ENCODE data around the gene SLPI.

SLPI gene

GRCh38 chr20:45269754-45270270 is 15.4 kb upstream of the SLPI start:
- DNase-seq, result no peak

GRCh38 chr20:45269056-45269455 is 14.7 kb upstream of the SLPI start:
- no peak for DNase-seq

DNA sequence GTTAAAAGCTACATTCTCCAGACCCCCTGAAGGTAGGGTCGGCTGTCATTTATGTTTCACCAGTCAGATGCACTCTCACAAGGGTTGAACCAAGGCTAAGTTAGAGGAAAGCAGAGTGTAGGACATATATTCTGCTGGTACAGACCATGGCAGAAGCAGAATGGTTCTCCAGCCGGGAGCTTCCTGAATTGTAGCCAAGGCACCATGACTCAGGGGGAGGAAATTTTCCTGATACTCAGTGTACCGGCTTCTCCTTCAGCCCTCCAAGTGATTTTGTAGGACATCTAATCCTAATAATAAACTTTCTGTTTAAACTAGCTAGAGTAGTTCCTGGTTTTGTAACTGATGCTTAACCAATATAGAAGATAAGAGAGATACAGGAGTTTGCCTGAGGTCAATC is 14.2 kb upstream of the SLPI start:
- DNase-seq, result no peak

DNA sequence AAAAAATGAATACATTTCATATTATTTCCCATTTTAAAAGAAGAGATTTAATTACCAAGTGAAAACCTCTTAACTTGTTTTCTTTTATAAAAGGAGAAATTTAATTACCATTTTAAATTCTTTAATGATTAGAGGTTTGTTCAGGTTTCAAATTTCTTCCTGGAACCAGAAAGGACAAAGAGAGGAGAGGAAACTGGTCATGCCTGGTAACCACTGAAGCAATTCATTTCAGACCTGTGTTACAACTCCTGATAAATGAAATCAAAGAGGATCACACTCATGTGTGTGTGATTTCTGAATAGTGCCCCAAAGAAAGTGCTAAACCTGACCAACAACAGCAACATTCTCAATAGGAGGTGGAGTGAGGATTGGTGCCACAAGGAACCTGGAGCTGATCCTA is 12.6 kb upstream of the SLPI start:
- no peak for DNase-seq

DNA sequence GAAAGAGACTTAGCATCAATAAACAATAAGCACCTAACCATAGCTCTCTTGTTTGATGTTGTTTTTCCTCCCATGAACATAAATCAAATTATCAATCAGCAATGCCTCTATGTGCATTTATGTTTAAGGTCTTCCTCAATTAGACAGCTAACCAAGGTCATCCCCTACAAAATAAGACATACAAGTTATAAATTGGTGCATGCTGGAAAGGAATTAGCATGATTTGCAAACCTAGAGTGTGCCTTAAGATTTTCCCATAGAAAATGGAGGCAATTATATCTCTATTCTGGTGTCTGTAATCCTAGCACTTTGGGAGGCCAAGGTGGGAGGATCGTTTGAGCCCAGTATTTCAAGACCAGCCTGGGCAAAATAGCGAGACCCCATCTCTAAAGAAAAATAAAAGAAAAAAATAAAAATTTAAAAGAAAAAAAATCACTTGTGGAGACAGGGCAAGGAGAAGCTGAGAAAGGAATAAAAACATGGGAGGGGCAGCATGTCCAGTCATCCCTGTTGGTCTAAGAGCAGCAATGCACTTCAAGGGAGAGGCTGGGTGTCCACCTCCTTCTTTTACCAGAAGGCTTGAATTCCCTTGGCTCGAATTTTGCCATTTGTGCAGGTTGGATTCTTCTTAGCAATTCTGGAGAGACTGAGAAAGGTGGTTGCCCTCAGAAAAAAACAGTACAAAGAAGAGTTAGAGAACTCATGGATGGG is 9.3 kb upstream of the SLPI start:
- DNase-seq, result no peak

DNA sequence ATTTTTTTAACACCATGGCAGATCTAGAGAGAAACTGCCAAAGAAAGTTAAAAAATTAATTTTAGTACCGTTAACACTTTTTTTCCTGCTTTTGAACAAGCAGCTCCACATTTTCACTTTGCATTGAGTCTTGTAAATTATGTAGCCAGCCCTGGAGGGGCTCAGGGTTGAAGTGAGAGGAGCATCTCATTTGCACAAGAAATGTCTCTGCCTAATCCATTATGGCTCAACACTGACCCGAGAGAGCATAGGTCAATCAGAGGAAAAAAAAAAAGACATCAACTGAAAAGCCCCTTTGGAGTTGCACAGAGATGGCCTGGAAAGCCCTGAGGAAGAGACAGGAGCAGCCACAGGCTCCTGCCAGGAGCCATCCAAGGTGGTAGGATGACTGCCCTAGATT is 4.3 kb upstream of the SLPI start:
- no peak for DNase-seq

DNA sequence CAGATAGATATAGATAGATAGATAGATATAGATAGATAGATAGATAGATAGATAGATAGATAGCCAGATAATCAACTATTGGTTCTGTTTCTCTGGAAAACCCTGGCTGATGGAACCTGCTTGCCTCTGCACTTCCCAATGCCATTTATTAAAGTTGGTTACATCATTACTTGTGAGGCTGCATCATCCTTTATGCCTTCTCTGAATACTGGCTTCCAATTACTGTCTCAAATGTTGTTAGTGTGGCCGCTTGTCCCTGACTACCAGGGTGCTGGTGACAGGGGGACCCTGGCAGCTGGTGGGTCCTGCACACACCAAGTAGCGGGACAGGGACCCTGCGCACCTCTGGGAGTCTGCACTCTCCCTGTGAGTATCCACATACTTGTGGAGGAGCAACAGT is 3.9 kb upstream of the SLPI start:
- DNase-seq, result no peak

GRCh38 chr20:45257711-45258110 is 3.3 kb upstream of the SLPI start:
- DNase-seq, result no peak

DNA sequence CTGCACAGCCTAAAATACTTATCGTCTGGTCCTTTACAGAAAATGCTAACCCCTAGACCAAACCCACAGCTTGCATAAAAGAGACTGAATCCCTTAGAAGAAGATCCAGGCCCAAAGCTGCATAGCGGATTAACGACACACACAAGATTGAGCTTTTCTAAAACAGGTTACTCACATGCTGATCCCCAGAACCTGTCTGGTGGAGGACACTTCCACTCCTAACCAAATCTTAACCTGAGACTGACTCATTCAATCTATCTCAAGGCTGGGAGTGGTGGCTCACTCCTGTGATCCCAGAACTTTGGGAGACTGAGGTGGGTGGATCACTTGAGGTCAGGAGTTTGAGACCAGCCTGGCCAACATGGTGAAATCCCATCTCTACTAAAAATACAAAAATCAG is 2.8 kb upstream of the SLPI start:
- DNase-seq, result no peak

- DNase-seq, result no peak
Observed at GRCh38 chr20:45253261-45253660, 1.1 kb downstream of the SLPI start.

GRCh38 chr20:45251884-45252560 is 2.3 kb downstream of the SLPI start:
- DNase-seq, result no peak

DNA sequence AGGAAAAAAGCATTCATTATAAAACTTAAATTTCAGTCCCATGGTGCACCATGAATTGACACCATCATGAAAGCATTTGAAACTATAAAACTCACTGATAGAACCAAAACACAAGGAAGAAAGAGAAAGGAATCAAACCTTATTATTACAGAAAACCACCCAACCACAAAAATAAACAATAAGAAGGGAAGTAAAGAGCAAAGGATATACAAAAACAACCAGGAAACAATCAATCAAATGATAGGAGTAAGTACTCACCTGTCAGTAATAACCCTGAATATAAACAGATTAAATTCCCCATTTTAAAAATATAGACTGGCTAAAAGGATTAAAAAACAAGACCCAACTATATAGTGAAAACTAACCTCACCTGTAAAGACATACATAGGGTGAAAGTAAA is 5.8 kb downstream of the SLPI start:
- no peak for DNase-seq

DNA sequence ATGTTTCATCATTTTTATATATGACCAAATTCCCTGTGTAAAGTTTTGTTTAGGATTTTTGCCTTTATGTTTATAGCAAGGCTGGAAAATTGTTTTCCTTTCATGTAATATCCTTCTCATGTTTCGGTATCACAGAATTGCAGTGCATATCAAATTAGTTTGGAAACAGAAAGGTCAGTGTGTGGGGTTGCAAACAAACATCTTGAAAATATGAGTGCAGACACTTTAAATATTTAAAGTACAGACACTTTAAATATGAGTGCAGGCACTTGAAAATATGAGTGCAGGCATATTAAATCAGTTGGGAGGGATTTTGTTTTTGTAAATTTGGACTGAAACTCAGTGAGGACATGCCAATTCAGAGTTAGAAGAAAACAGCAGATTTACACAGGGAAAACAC is 6.5 kb downstream of the SLPI start:
- no peak for DNase-seq

- DNase-seq, result no peak
Observed at GRCh38 chr20:45246109-45246508, 8.3 kb downstream of the SLPI start.

- no peak for DNase-seq
Observed at GRCh38 chr20:45238139-45238538, 16.2 kb downstream of the SLPI start.

- no peak for DNase-seq
Observed at GRCh38 chr20:45235995-45236394, 18.4 kb downstream of the SLPI start.

DNA sequence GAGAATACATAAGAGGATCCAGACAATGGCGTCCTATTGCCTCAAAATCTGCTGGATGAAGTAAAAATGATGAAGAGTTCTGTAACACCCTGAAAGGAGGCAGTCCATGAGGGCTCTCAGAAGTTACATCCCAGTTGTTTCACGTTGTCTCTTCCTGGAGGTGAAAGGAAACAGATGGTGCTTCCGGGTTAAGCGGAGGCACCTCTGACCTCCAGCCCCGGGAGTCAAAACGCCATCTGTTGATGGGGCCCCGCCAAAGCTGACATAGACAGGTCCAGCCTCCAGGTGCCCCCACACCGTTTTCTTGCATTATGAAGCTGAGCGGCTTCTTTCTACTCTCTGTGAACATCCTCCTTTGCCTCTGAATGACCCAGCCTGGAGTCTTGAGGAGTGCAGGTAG is 23.7 kb downstream of the SLPI start:
- no peak for DNase-seq

GRCh38 chr20:45229264-45230056 is 24.9 kb downstream of the SLPI start:
- DNase-seq, result peak; percentile 69

- DNase-seq, result no peak
Observed at GRCh38 chr20:45226287-45226686, 28.1 kb downstream of the SLPI start.

- DNase-seq, result no peak
Observed at GRCh38 chr20:45223136-45223535, 31.2 kb downstream of the SLPI start.

DNA sequence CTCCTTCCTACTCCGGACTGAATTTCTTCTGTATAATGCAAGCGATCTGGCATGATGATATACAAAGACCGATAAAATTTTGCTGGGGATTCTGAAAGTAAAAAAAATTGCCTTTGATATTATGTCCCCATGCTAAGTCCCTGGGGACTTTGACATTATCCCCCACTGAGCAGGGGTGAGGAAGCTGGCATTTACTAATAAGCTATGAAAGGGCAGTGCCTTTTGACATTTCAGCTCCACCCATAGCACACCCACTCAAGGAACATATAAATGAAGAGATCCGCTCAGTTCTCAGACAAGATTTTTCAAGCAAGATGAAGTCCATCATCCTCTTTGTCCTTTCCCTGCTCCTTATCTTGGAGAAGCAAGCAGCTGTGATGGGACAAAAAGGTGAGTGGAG is 33.3 kb downstream of the SLPI start, which contains the start of gene SEMG2:
SEMG2 (plus strand) TSS at position 298 of the 400 bp plus-strand sequence; CDS start at position 315, 17 bp downstream.
- DNase-seq, result no peak

- no peak for DNase-seq
Observed at GRCh38 chr20:45218636-45219035, 35.7 kb downstream of the SLPI start.

DNA sequence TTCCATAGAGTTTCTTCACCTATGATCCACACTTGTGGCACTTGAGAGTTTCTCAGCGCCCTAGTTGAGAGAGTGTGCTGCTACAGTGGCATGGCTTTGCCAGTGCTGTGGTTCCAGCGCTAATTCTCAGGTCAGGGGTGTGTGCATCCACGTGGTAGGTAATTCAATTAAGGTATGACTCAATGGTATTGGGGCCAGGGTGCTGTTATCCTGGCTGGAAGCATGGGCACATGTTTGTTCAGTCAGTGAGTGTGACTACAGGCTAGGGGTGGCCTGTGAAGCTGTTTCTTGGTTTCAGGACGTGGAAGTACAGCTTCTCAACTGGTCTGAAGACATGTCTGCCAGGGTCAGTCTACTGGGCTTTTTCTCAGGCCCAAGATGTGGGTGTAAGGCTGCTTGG is 36.2 kb downstream of the SLPI start:
- no peak for DNase-seq

GRCh38 chr20:45212836-45213235 is 41.5 kb downstream of the SLPI start:
- DNase-seq, result no peak

All from activated CD8-positive, alpha-beta memory T cell treated with anti-CD3 and anti-CD28 coated beads for 24 hours (primary cell).